Subcutaneous abdominal adipose tissue (tissue), 5 donors: Measurements from ENCODE around the gene OR5K2.

Experiments used
- H3K27ac ChIP-seq: one replicate; pipeline ENCODE4 v1.7.0; 2013; ENCODE audit warnings: low read depth, mild to moderate bottlenecking, inconsistent platforms, low read length, moderate library complexity
- H3K27me3 ChIP-seq, 5 donors: one replicate each; pipeline ENCODE4 v1.7.0; 2013; ENCODE audit warnings: low read length in 5 of 5, inconsistent platforms in 1 of 5; ENCODE audit not compliant: control insufficient read depth in 5 of 5, insufficient read depth in 4 of 5
- H3K36me3 ChIP-seq, 5 donors: one replicate each; pipeline ENCODE4 v1.7.0; 2013; ENCODE audit warnings: low read length in 5 of 5; ENCODE audit not compliant: control insufficient read depth in 5 of 5, insufficient read depth in 5 of 5
- H3K4me1 ChIP-seq, 5 donors: one replicate each; pipeline ENCODE4 v1.7.0; 2013; ENCODE audit warnings: low read length in 5 of 5, mild to moderate bottlenecking in 3 of 5, moderate library complexity in 1 of 5; ENCODE audit not compliant: control insufficient read depth in 5 of 5, insufficient read depth in 5 of 5
- H3K4me3 ChIP-seq, 5 donors: one replicate each; pipeline ENCODE4 v1.7.0; 2013; ENCODE audit warnings: low read length in 5 of 5, low read depth in 1 of 5
- H3K9ac ChIP-seq, 5 donors: one replicate each; pipeline ENCODE4 v1.7.0; 2013; ENCODE audit warnings: low read length in 5 of 5, mild to moderate bottlenecking in 4 of 5, moderate library complexity in 3 of 5
- H3K9me3 ChIP-seq, 5 donors: one replicate each; pipeline ENCODE4 v1.7.0; 2013; ENCODE audit warnings: low read length in 5 of 5; ENCODE audit not compliant: control insufficient read depth in 5 of 5
- donor health status: healthy.
- donor health status: healthy.
- donor health status: healthy.
- donor health status: healthy.
- donor health status: healthy.

OR5K2 gene

DNA sequence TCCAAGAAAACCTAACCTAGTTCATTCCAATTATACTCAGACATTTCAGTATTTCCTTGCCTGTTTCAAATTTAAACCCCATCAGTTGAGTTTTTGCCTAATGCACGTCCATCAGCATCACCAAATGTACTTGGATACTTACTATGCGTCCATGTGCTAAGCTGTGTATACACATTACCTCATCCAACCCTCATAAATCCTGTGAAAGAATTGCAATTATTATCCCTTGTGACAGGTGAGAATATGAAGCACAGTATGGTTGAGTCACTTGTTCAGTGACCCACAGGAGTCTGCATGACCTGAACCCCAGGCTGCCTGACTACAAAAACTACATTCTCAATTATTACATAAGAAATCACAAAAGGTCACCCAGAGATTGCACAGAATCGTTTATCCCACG lies 2.5 kb downstream of the OR5K2 start:
- H3K9ac ChIP-seq, result no peak overlapping the region
- no peak overlapping the region for H3K27ac ChIP-seq
- H3K4me3 ChIP-seq, result no peak overlapping the region

GRCh38 chr3:98501270-98501669 lies 3.8 kb downstream of the OR5K2 start:
- H3K27ac ChIP-seq, result no peak overlapping the region
- H3K9ac ChIP-seq, result no peak overlapping the region
- H3K4me1 ChIP-seq, result no peaks in the 10 kb centered on the region
- no peaks in the 10 kb centered on the region for H3K27me3 ChIP-seq
- no peaks in the 10 kb centered on the region for H3K9me3 ChIP-seq
- H3K4me3 ChIP-seq, result no peak overlapping the region
- H3K36me3 ChIP-seq, result peaks cover 0 to 3% (median 0%) of the 10 kb centered on the region in 5 donors

More for the DNA sequence above, 2.5 kb downstream of the OR5K2 start:
- no peaks in the 10 kb centered on the region for H3K27me3 ChIP-seq
- H3K36me3 ChIP-seq, result peaks cover 0 to 3% (median 0%) of the 10 kb centered on the region in 5 donors
- no peaks in the 10 kb centered on the region for H3K9me3 ChIP-seq
- H3K4me1 ChIP-seq, result no peaks in the 10 kb centered on the region

DNA sequence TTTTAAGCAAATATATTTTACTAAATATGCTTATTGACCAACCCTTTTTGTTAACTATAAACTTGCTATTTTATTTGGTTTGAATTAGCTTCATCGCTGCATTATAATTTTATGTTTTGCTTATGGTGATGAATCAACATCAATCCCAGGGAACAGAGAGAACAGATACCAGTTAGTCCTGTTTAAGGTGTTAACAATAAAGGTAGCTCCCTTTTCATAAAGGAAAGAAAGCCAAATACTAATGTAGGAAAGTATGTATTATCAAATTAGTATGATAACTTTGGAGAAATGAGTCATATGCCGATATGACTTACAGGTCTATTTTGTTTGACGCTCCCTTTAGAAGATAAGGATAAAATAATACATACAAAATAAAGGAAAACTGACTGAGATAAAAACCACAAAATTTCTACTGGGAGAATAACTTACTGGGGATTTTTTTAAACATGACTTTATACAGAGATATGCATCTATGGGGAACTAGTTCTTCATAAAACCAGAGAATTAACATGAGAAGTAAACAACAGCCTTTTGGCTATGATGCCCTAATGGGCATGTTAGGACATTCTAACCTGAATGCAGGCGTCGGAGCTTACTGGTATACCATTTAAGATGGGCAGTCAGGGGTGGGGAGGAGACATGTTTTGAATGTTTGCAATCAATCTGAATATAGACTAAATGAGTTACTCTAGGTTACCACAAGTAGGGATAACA lies 4.5 kb downstream of the OR5K2 start:
- Histone ChIP-seq H3K27me3 (no peaks in the 10 kb centered on the region), H3K9ac (no peak overlapping the region), H3K4me3 (no peak overlapping the region), H3K36me3 (peaks cover 0 to 5% (median 0%) of the 10 kb centered on the region in 5 donors), H3K27ac (no peak overlapping the region), H3K9me3 (no peaks in the 10 kb centered on the region), H3K4me1 (no peaks in the 10 kb centered on the region)

DNA sequence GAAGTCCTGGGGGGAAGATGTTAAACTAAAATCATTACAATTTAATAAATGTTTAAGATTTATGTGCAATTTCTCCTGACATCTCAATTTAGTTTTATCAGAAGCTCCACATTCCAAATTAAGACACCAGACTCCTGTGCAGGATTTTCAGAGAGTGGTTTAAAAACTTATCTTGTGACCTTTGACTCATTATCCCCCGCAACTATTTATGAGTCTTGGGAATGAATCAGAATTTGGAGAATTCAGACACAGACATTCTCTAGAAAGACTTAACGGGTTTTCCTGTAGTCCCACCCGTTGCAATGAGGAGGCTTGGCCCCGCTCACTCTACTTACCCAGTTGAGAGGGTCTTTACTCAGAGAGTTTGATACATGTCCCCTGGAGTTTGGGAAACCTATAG lies 7.1 kb downstream of the OR5K2 start:
- H3K4me1 ChIP-seq, result no peaks in the 10 kb centered on the region
- no peak overlapping the region for H3K9ac ChIP-seq
- no peak overlapping the region for H3K4me3 ChIP-seq
- no peaks in the 10 kb centered on the region for H3K9me3 ChIP-seq
- no peaks in the 10 kb centered on the region for H3K27me3 ChIP-seq
- peaks cover 0 to 9% (median 0%) of the 10 kb centered on the region in 5 donors for H3K36me3 ChIP-seq
- no peak overlapping the region for H3K27ac ChIP-seq

GRCh38 chr3:98508582-98508981 lies 11.1 kb downstream of the OR5K2 start:
- Histone ChIP-seq H3K27me3 (no peaks in the 10 kb centered on the region), H3K9me3 (no peaks in the 10 kb centered on the region), H3K36me3 (peaks cover 0 to 23% (median 5%) of the 10 kb centered on the region in 5 donors)

DNA sequence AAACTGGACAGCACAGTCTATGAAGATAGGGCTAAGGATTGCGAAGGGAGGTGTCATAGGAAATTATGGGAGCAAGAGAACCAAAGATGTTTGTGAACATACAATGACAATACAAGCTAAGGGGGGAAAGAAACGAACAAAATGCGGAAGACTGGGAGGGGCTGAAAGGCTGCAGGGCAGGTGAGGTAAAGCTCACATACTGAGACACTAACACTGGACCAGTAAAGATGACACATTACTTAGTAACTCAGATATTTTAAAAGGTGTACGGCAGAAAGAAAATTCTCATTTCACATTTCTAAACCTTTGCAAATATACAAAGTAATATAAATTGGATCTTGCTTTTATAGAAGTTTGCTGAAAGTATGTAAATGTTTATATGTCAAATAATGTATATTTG lies 15.1 kb downstream of the OR5K2 start:
- Histone ChIP-seq H3K4me1 (no peaks in the 10 kb centered on the region), H3K27ac (no peak overlapping the region), H3K9ac (no peak overlapping the region), H3K4me3 (no peak overlapping the region), H3K36me3 (peaks cover 21 to 49% (median 23%) of the 10 kb centered on the region in 5 donors), H3K9me3 (no peaks in the 10 kb centered on the region), H3K27me3 (no peaks in the 10 kb centered on the region)

More at GRCh38 chr3:98508582-98508981, 11.1 kb downstream of the OR5K2 start:
- Histone ChIP-seq H3K27ac (no peak overlapping the region), H3K9ac (no peak overlapping the region), H3K4me3 (no peak overlapping the region), H3K4me1 (no peaks in the 10 kb centered on the region)

GRCh38 chr3:98513091-98513511 lies 15.6 kb downstream of the OR5K2 start:
- Histone ChIP-seq H3K36me3 (peaks cover 21 to 49% (median 23%) of the 10 kb centered on the region in 5 donors), H3K4me1 (no peaks in the 10 kb centered on the region), H3K27ac (no peak overlapping the region), H3K4me3 (no peak overlapping the region), H3K9ac (no peak overlapping the region), H3K9me3 (no peaks in the 10 kb centered on the region), H3K27me3 (no peaks in the 10 kb centered on the region)

DNA sequence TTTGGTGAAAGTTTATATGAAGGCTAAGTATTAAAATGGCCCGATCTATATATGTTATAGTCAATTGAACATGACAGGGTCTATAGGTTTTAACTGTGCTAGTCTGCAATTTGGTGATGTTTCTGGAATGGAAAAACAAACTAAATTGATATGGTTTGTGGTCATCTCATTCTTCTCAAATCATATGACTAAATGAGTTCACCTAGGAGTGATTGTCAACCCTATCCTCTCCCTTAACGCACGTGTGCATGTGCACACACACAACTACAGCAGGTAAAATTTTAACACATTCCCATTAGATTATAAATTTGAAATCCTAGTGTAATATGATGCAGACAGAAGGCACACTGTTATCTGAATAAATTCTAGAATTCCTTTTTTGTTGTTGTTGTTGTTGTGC lies 16.3 kb downstream of the OR5K2 start:
- Histone ChIP-seq H3K4me3 (no peak overlapping the region), H3K9ac (no peak overlapping the region), H3K27ac (no peak overlapping the region), H3K36me3 (peaks cover 24 to 49% (median 28%) of the 10 kb centered on the region in 5 donors), H3K27me3 (no peaks in the 10 kb centered on the region), H3K4me1 (no peaks in the 10 kb centered on the region), H3K9me3 (no peaks in the 10 kb centered on the region)

DNA sequence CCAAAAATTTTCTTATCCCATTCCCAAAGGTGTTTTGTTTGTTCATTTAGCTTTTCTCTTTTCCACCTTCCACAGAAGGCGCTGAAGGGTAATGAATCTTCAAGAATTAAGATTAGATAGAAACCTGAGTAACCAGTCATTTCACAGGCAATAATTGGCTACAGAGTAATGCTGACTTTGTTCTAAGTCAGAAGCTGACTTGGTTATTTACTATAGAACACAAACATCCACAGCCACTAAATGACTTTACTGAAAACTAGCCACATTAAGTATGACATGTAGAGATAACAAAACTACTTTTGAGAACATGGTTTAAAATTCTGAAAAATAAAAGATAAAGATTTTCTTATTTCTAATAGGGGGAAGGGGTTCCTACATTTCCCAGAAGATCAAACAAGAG lies 17.5 kb downstream of the OR5K2 start:
- H3K36me3 ChIP-seq, result peaks cover 28 to 55% (median 37%) of the 10 kb centered on the region in 5 donors
- no peaks in the 10 kb centered on the region for H3K9me3 ChIP-seq
- no peak overlapping the region for H3K9ac ChIP-seq
- H3K4me3 ChIP-seq, result no peak overlapping the region
- no peaks in the 10 kb centered on the region for H3K27me3 ChIP-seq
- no peak overlapping the region for H3K27ac ChIP-seq
- no peaks in the 10 kb centered on the region for H3K4me1 ChIP-seq

GRCh38 chr3:98518816-98519215 lies 21.3 kb downstream of the OR5K2 start:
- peaks cover 1 to 18% (median 14%) of the 10 kb centered on the region in 5 donors for H3K4me1 ChIP-seq
- no peak overlapping the region for H3K27ac ChIP-seq

More at GRCh38 chr3:98518816-98519215, 21.3 kb downstream of the OR5K2 start:
- H3K27me3 ChIP-seq, result no peaks in the 10 kb centered on the region
- peaks cover 28 to 38% (median 28%) of the 10 kb centered on the region in 5 donors for H3K36me3 ChIP-seq
- H3K4me3 ChIP-seq, result no peak overlapping the region
- no peak overlapping the region for H3K9ac ChIP-seq
- no peaks in the 10 kb centered on the region for H3K9me3 ChIP-seq
